ENCODE data around the gene TEX29.

The TEX29 gene

DNA sequence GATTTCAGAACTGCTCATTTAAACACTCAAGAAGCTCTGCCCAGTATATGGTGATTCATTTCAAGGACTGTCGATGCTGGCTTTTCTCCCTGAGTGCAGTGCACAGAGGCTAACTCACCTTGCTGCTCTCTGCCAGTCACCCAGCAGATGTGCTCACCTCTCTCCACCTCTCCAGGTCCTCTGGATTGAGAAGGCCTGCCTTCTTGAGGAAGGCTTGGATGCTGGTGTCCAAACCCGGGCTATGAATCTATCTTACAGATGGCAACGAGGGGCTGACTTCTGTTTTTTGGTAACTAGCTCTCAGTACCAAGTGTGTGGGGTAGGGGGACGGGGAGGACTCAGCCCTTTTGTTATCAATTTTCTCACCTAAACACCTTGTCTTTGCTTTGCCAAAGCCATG, 47.6 kb downstream of the TEX29 start:
- DNase-seq (ENCODE audit: low read depth) = no peak

DNA sequence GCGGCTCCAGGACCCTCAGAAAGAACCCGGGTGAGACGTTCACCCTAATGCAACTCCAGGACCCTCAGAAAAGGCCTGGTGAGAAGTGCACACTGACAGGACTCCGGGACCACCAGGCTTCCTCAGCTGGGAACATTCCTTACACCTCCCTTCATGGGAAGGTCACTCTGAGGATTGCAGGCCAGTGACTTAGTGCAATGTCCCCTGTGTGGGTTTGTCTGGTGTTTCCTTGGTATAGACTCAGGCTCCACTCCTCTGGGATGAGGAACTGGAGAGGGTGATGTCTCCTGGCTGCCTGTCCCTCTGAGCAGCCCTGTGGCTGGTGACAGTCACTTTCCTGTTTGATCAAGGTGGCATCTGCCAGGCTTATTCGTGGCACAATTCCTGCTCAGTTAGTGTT, 49.7 kb downstream of the TEX29 start:
- no peak for DNase-seq (ENCODE audit: low read depth)

- DNase-seq (ENCODE audit: low read depth) = no peak
These were observed 50.4 kb downstream of the TEX29 start for GRCh38 chr13:111370570-111371535.

DNA sequence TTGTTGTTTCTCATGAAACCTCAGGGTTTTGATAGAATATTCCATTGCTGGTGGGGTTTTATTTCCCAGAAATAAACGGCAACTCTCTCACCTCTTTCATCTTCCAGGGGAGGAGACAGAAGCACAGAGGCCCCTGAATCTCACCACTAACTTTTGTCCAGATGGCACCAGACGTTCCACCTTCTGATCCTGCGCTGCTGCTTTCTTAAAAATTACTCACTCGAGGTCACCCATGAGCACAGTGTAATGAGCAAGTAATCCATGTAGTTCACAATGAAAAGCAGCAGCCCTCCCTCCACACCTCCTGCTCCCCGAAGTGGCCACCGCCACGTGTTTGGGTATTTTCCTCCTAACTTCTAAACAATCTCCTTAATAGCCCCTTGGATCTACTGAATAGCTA, 51.3 kb downstream of the TEX29 start:
- no peak for DNase-seq (ENCODE audit: low read depth)

DNA sequence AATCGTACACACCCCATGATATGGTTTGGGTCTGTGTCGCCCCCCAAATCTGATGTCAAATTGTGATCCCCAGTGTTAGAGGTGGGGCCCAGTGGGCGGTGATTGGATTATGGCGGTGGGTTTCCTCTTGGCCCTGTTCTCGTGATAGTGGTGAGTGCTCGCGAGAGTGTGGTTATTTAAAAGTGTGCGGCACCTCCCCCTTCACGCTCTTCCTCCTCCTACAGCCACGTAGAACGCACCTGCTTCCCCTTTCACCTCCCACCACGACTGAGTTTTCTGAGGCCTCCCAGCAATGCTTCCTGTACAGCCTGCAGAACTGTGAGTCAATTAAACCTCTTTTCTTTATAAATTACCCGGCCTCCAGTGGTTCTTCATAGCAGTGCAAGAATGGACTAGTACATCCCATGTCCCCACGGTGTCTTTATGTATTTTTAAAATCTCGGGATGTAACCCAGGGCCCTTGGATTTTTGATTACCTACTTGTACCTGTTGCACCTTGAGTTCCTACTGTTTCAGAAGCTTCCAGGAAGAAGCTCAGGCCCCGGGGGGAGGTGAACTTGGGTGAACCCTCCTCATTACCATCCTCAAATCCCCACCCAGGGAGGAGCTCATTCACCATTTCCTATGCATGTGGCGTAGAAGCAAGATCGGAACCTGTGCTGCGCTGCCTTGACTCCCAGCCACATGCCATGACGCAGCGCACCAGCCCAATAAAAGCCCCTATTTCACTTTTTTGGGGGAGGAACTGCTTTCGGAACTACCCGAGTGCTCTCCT, 52.4 kb downstream of the TEX29 start:
- no peak for DNase-seq (ENCODE audit: low read depth)

DNA sequence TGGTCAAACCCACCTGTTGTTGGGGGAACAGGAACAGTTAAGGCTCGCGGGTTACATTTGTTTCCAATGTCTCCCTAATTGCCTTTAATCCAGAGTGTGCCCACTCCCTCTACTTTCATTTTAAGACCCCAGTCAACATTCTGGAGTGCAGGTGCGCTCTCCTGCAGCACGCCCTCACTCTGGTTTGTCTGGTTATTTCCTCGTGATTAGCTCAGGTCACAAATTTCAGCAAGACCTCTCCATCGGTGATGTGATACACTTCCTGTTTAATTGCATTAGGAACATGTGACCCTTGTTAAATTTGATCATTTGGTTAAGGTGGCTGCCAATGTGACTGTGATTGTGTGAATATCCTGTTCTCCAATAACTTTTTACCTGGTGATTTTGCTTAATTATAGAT, 53.0 kb downstream of the TEX29 start:
- DNase-seq (ENCODE audit: low read depth) = no peak

DNA sequence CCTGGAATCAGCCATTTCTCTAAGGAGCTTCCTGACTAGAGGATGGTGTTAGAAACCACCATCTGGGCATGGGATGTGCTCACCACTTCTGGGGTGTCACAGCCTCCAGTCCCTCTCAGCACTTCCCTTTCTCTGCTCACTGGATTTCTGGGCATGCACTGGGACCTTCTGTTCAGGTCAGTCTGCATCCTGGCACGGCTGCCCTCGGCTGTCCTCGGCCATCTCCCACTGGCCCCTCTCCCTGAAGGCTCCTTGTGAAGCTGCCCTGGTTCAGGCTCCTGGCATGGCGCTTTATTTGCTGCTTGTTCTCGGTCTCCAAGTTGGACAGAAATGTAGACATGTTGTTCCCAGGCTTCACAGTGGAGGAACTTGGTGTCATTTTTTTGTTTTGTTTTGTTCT, 60.0 kb downstream of the TEX29 start:
- no peak for DNase-seq (ENCODE audit: low read depth)

DNA sequence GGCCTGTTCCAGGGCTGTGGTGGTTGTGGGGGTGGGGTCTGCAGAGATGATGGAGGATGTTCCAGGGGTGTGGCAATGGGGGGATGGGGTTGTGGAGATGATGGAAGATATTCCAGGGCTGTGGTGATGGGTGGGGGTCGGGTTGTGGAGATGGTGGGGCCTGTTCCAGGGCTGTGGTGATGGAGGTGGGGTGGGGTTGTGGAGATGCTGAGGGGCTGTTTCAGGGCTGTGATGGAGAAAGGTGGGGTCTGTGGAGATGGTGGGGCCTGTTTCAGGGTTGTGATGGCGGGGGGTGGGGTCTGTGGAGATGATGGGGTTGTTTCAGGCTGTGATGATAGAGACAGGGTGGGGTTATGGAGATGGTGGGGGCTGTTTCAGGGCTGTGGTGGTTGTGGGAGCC, 62.0 kb downstream of the TEX29 start:
- no peak for DNase-seq (ENCODE audit: low read depth)

- no peak for DNase-seq (ENCODE audit: low read depth)
These were observed 62.4 kb downstream of the TEX29 start for GRCh38 chr13:111382877-111383276.

DNA sequence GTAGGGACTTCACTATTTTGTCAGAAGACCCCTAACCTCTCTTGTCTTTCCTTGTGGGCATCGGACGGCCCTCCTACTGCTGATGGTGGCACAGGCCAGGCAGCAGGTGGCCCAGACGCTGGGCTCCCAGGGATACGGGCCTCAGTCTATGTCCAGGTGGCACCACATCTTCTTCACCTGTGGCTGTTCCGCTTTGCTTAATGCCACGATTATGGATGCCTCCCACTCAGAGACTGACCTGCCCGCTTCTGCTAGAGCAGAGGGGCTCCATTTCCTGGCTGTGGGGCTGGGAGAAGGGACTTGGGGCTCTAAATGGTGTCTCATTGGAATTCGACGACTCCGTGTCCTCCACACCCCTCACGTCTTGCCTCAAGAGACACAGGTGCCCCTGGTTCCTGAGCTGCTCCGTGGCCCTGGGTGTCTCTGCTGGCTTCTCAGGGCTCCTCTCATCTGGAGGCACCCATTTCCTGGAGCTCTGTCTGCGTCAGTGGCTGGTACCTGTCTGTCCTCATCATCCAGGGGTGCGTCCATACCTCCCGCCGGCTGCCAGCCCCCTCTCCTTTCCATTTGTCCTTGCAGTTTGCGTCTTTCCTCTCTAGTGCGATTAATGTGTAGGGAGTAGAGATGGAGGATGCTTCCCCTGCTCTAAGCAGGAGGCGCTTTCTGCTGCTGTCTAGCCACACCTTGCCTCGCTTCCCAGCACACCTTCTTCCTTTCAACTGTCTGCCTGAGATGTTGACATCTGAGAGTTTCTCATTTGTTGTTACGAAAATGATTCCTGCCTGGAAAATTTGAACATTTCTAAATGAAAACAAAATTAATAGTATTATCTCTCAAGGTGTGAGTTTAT, 63.4 kb downstream of the TEX29 start:
- DNase-seq (ENCODE audit: low read depth) = no peak

GRCh38 chr13:111384441-111385182, 64.2 kb downstream of the TEX29 start:
- no peak for DNase-seq (ENCODE audit: low read depth)

- no peak for DNase-seq (ENCODE audit: low read depth)
These were observed 64.9 kb downstream of the TEX29 start for GRCh38 chr13:111385183-111385857.

DNA sequence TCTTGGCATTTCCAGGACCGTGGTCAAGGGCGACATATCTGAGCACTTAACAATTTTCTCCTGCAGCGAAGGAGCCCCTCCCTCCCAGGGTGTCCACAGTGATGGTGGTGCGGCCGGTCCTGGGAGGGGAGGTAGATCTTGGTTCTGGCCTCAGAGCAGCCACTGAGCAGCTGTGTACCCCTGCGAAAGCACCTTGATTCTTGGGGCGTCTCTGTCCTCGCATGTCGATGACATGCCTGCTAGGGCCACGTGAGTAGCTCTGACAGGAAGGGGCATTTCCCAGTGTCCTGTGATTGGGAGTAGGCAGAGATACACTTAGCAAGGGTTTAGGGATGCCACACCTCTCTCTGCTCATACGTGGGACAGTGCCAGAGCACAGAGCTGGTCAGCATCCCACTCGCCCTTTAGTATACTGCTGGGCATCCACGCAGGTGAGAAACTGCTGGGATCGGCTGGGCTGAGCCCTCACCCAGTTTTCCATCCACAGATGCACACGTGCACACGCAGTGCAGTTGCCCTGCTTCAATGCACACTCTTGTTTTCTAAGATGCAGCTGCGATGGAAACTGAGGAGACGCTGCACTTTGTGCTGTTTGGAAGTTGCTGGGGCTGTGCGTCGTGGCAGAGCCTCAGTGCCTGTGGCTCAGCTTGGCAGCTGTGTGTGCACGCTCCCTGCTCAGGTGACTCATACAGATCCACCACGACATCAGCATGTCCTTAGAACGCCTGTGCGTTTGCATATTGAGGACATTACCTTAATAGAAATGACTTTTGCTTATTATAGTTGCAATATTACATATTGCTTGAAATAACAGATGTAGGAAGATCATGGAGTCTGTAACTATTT, 66.8 kb downstream of the TEX29 start:
- no peak for DNase-seq (ENCODE audit: low read depth)

DNA sequence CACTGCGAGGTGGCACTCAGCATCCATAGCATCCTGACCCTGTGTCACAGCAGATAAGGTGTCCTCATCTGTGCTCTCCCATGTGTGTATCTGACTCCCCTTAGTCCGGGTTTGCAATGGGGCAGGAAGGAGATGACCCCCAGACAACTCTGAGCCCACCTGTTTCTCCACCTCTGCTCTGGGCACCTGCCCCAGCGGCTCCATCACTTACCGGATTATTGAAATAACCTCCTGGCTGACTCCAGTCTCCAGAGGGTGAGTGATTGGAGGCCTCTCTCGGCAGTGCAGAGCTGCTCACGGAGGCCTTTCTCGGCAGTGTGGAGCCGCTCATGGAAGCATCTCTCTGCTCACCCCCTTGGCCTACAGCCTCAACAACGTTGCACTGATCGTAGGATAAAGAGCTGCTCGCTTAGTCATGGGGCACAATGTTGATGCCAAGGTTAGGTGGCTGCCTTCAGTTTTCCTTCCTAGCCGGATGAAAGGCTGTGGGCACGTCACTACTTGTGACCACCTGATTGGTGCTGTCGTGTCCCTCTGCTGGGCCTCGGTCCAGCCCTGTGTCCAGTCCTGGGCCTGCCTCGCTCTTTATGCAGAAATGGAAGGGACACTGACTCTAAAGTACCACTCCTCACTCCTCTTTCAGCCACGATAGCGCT, 67.6 kb downstream of the TEX29 start:
- no peak for DNase-seq (ENCODE audit: low read depth)

- DNase-seq (ENCODE audit: low read depth) = no peak
These were observed 68.5 kb downstream of the TEX29 start for GRCh38 chr13:111388851-111389500.

DNA sequence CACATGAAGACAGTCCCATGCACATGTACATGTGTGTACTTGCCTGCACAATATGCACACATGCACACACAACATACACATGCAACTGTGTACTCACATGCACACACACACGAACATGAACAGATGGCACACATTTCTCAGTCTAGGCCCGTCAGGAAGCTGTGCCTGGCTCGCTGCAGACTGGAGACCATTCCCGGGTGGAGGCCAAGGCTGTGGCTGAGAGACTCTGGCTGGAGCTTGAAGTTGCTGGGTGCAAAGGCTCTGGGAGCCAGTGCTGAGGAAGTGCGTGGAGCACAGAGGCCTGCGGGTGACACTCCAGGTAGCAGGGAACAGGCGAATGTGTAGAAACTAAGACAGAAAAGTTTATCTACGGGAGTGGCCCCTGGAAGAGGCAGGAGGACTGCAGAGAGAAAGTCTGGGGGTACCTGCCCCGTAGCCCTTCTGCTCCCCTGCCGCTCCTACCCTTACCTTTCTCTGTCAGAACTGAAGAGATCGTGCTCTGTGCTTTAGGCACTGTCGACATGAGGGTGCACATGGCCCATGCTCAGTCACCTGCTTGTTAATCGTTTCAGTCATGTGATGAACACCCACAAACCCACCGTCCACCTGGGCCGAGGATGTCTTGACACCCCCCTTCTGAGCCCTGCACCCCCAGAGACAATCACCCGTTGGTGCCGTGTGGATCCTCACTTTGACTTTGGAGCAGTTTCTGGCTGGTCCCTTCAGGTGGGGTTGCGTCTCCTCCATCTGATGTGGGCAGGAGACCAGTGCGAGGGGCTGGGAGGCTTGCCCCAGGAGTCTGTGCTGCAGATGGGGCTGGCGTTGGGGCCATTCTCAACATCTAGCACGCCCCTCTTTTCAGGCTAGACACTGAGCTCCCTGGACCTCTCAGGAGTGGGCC, 69.4 kb downstream of the TEX29 start:
- DNase-seq (ENCODE audit: low read depth) = no peak

GRCh38 chr13:111390522-111391270, 70.3 kb downstream of the TEX29 start:
- DNase-seq (ENCODE audit: low read depth) = no peak

All from stimulated activated CD8-positive, alpha-beta memory T cell treated with anti-CD3 and anti-CD28 coated beads, Interleukin-4, amount 100 ng/mL, for 24 hours (primary cell).